ENCODE results near the gene B4GALT6. TPM values are rescaled to one million over a fixed set of nuclear protein-coding genes. Genes with fewer than 3 reads are reported as not detected.

The B4GALT6 gene
- 40.1 and 41.4 TPM in 2 replicates for total RNA-seq (2013; cell fraction: nucleolus; rRNA removed)
- total RNA-seq (2014; rRNA removed) (14.8 and 17.8 TPM in 2 replicates), total RNA-seq (2014; rRNA removed; fragmentation: Illumina TruSeq; extraction: Trizol) (20.8 and 21.9 TPM in 2 replicates), total RNA-seq (2021) (43.0 and 44.5 TPM in 2 replicates), polyA plus RNA-seq (2011; rRNA removed) (47.4 and 82.7 TPM in 2 replicates), polyA plus RNA-seq (2014; fragmentation: Illumina TruSeq; extraction: Trizol) (35.7 and 48.3 TPM in 2 replicates), polyA plus RNA-seq (2014; fragmentation: Nextera tagmentation; extraction: Ambion mirVana) (10 to 100 TPM; 13.4 to 14.1 TPM), polyA plus RNA-seq (2014; rRNA removed) (20.2 and 21.3 TPM in 2 replicates), polyA plus RNA-seq (2016; fragmentation: Nextera tagmentation; extraction: Ambion mirVana) (10 to 100 TPM; 11.9 to 13.6 TPM), polyA minus RNA-seq (2011; rRNA and poly(A)+ RNA removed) (26.6 and 46.6 TPM in 2 replicates), Bru-seq, nascent RNA (percentile 89 among the genes with signal in this experiment), BruChase-seq, experiment 1, labeled RNA remaining after a 6-hour chase (percentile 87 among the genes with signal in this experiment), BruChase-seq, experiment 2, labeled RNA remaining after a 2-hour chase (percentile 84 among the genes with signal in this experiment)
- 6.5 TPM for polyA plus RNA-seq (2011; ENCODE audit: low read depth)
- polyA plus RNA-seq (2011; cell fraction: cytosol; rRNA removed) = 11.0 and 15.6 TPM in 2 replicates
- polyA plus RNA-seq (2011; cell fraction: nucleus; rRNA removed) = 32.3 and 32.5 TPM in 2 replicates
- 18.1 and 21.1 TPM in 2 replicates for polyA plus RNA-seq (2012)
- polyA minus RNA-seq (2011; cell fraction: cytosol; rRNA and poly(A)+ RNA removed) = 24.7 and 28.3 TPM in 2 replicates
- 15.2 and 19.9 TPM in 2 replicates for polyA minus RNA-seq (2011; cell fraction: nucleus; rRNA and poly(A)+ RNA removed)
- long read RNA-seq, experiment 1 = 0 reads
- long read RNA-seq, experiment 2, transcript B4GALT6-202 (9 exons, 3,891 nt) = major isoform, 7 of 32 reads
- long read RNA-seq, experiment 2, partial matches to known transcripts = 2 of 32 reads
- long read RNA-seq, experiment 2, other reads (novel, unspliced or antisense) = 23 of 32 reads

- H3K79me2 ChIP-seq (ENCODE audit: control insufficient read depth, insufficient read depth, low read length) = peaks cover 72% of the 10 kb centered on the region
- peak within 1 kb of the TSS; percentile 78 for H3K9ac ChIP-seq (ENCODE audit: control insufficient read depth, insufficient read depth, low read length)
- RAD21 ChIA-PET (ENCODE audit: unreplicated experiment) = interaction anchor here (1.2 to 14.0 kb wide), 4 partner anchors 12 to 258 kb away, joined by 3 to 168 read pairs (median 9); partner anchors contain the start of gene TRAPPC8
- no peaks in the 10 kb centered on the region for H4K20me1 ChIP-seq (ENCODE audit: control insufficient read depth, insufficient read depth)
- CTCF ChIA-PET = interaction anchor here (0.8 to 14.8 kb wide), 4 partner anchors 34 to 135 kb away, joined by 3 to 135 read pairs (median 4); no protein-coding TSS in a partner anchor
- H3K4me2 ChIP-seq (ENCODE audit: control insufficient read depth, insufficient read depth) = peak within 1 kb of the TSS; percentile 96
- H3K4me1 ChIP-seq (ENCODE audit: control insufficient read depth, insufficient read depth, low read length) = peaks cover 21% of the 10 kb centered on the region
- POLR2A ChIA-PET = interaction anchor here (0.9 to 2.1 kb wide), 6 partner anchors 21 to 38 kb away, joined by 3 to 7 read pairs (median 6); no protein-coding TSS in a partner anchor
- H3K27ac ChIP-seq (ENCODE audit: control insufficient read depth, insufficient read depth) = peak within 1 kb of the TSS; percentile 88
- WGBS (ENCODE audit: insufficient coverage, insufficient replicate concordance, low lambda C conversion rate, missing lambda C conversion rate) = under 1% methylated on average over 30 of the region's 86 CpGs
- SMC1A ChIA-PET (ENCODE audit: uncharacterized antibody, unreplicated experiment) = interaction anchor here (1.5 to 15.2 kb wide), 3 partner anchors 10 to 35 kb away, joined by 4 to 169 read pairs (median 169); no protein-coding TSS in a partner anchor
- no peaks in the 10 kb centered on the region for H3K9me3 ChIP-seq (replicated peaks; ENCODE audit: control insufficient read depth, insufficient read depth, low read length)
- H3K36me3 ChIP-seq (ENCODE audit: control insufficient read depth in 2 of 2, insufficient read depth in 2 of 2, low read length in 1 of 2) = no peaks in the 10 kb centered on the region
- peak within 1 kb of the TSS; percentile 95 for H2AFZ ChIP-seq (ENCODE audit: control insufficient read depth, low read depth, low read length)
- peak; percentile 44 for ATAC-seq
- intact Hi-C loops (cut with micrococcal nuclease; ENCODE audit: unreplicated experiment) = loop anchor here (1.0 to 2.0 kb wide), 2 partner anchors 26 to 38 kb away; no protein-coding TSS in a partner anchor
- H3K27me3 ChIP-seq (replicated peaks in 1 of 2; ENCODE audit: control insufficient read depth in 2 of 2, insufficient read depth in 2 of 2, low read length in 1 of 2) = no peaks in the 10 kb centered on the region
- DNase-seq (ENCODE audit: low read depth, low spot score) = no peak
- H3K4me3 ChIP-seq = peak within 1 kb of the TSS; percentile 100
- no TSS peak for BruUV-seq (replicated peaks)
- in situ Hi-C loops (cut with MboI) = no loop called here
- FAIRE-seq = no peak
- TF ChIP-seq NFYB (IDR thresholded peaks at IDR 0.05; ENCODE audit: insufficient read depth, low read depth, low read length) = no peak
- no peak for TF ChIP-seq CEBPZ (IDR thresholded peaks at IDR 0.05; ENCODE audit: low read depth, low read length)
- TF ChIP-seq SIX5 (IDR thresholded peaks at IDR 0.05; ENCODE audit: low read depth, low read length, severe bottlenecking) = no peak
- no peak for TF ChIP-seq CEBPB (IDR thresholded peaks at IDR 0.05; ENCODE audit: borderline replicate concordance in 1 of 2, low read depth in 2 of 2, low read length in 2 of 2)
- no peak for TF ChIP-seq YY1 (IDR thresholded peaks at IDR 0.05; ENCODE audit: low read depth, low read length)
- peak; percentile 19; the same call in 1 of the 2 replicates for TF ChIP-seq PML (IDR thresholded peaks at IDR 0.05; ENCODE audit: low read length)
- TF ChIP-seq MYB (IDR thresholded peaks at IDR 0.05; ENCODE audit: borderline replicate concordance, low read depth, low read length) = no peak
- TF ChIP-seq IKZF1 (conservative IDR thresholded peaks at IDR 0.05) = 0 out of 2 replicates have a peak, but pooled peaks have one; percentile 13
- no peak for TF ChIP-seq ZNF592 (IDR thresholded peaks at IDR 0.05)
- no peak for TF ChIP-seq SMAD1 (IDR thresholded peaks at IDR 0.05; ENCODE audit: low read depth, partially characterized antibody)
Observed at GRCh38 chr18:31684279-31685096, at the start of gene B4GALT6. B4GALT6 (minus strand) TSS chr18:31684581; CDS start chr18:31684426, 155 bp downstream.
